ENCODE results near the gene DUOXA1. TPM values are rescaled to one million over a fixed set of nuclear protein-coding genes. Genes with fewer than 3 reads are reported as not detected.

Gene DUOXA1
- total RNA-seq, 1 donor from 2014 or later = 0.33 TPM

DNA sequence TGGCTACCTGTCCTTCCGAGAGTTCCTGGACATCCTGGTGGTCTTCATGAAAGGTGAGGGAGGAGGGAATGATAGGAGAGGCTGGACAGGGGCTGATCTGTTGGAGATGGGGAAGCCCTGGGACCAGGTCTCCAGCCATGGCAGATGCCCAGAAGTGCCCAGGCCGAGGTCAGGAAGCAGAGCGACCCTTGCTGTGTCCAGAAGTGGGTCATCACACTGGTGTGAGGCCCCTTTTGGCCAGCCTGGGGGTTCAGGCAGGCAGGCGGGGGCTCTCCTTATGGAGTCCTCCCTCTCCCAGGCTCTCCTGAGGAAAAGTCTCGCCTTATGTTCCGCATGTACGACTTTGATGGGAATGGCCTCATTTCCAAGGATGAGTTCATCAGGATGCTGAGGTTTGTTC lies 17.9 kb upstream of the DUOXA1 start:
- TF ChIP-seq, protein P1, sequence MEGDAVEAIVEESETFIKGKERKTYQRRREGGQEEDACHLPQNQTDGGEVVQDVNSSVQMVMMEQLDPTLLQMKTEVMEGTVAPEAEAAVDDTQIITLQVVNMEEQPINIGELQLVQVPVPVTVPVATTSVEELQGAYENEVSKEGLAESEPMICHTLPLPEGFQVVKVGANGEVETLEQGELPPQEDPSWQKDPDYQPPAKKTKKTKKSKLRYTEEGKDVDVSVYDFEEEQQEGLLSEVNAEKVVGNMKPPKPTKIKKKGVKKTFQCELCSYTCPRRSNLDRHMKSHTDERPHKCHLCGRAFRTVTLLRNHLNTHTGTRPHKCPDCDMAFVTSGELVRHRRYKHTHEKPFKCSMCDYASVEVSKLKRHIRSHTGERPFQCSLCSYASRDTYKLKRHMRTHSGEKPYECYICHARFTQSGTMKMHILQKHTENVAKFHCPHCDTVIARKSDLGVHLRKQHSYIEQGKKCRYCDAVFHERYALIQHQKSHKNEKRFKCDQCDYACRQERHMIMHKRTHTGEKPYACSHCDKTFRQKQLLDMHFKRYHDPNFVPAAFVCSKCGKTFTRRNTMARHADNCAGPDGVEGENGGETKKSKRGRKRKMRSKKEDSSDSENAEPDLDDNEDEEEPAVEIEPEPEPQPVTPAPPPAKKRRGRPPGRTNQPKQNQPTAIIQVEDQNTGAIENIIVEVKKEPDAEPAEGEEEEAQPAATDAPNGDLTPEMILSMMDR (IDR thresholded peaks at IDR 0.05) = no peak
- no peak overlapping the region for H3K4me3 Mint-ChIP-seq
- DNase-seq (no peak), ATAC-seq (ENCODE audit: low read depth) (no peak)
- peaks cover 11% of the 10 kb centered on the region for H3K36me3 Mint-ChIP-seq (ENCODE audit: low read depth)
- intact Hi-C loops (cut with micrococcal nuclease) = no loop called here
- no peaks in the 10 kb centered on the region for H3K4me1 Mint-ChIP-seq
- H3K27me3 Mint-ChIP-seq = no peaks in the 10 kb centered on the region
- ChIA-PET POLR2A (no interaction called here), CTCF (no interaction called here)
- H3K9me3 Mint-ChIP-seq = no peaks in the 10 kb centered on the region
- H3K27ac Mint-ChIP-seq = no peak overlapping the region

DNA sequence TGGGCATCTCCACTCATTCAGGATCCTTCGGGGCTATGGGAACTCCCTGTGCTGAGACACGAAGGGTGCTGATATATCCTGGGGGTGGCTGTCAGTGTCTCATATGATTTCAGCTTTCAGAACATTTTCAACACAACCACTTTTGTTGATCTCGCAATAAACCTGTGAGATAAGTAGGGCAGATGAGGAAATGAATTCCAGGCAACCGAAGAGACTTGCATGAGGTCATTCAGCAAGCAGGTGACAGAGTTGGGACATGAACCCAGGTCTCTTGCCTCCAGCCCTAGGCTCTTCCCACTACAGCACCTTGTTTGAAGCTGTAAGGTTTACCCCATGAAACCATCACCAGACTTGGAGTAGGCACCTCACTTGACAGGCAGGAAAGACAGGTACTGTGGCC lies 16.7 kb upstream of the DUOXA1 start:
- no peaks in the 10 kb centered on the region for H3K27me3 Mint-ChIP-seq
- H3K27ac Mint-ChIP-seq = no peak overlapping the region
- no peak overlapping the region for H3K4me3 Mint-ChIP-seq
- peaks cover 3% of the 10 kb centered on the region for H3K36me3 Mint-ChIP-seq (ENCODE audit: low read depth)
- ATAC-seq (ENCODE audit: low read depth) (no peak), DNase-seq (no peak)
- TF ChIP-seq, protein P1 (IDR thresholded peaks at IDR 0.05) = no peak
- POLR2A ChIA-PET = no interaction called here
- intact Hi-C loops (cut with micrococcal nuclease) = no loop called here
- no peaks in the 10 kb centered on the region for H3K9me3 Mint-ChIP-seq
- no peaks in the 10 kb centered on the region for H3K4me1 Mint-ChIP-seq
- CTCF ChIA-PET = interaction anchor here (0.8 kb wide), 1 partner anchor 12 kb away, joined by 3 read pairs; no protein-coding TSS in a partner anchor

DNA sequence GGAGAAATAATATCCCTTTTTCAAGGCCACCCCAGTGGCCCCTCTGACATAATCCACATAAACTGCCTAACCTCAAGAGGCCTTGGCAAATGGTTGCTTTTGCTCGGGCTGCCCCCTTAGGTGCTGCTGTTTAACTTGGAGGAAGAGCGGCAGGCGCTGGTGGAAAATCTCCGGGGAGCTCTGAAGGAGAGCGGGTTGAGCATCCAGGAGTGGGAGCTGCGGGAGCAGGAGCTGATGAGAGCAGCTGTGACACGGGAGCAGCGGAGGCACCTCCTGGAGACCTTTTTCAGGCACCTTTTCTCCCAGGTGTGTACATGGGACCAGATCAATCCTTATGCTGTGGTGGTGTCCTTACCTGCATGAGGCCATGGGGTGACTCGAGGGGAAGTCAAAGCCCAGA lies 15.1 kb upstream of the DUOXA1 start:
- POLR2A ChIA-PET = no interaction called here
- TF ChIP-seq, protein P1 (IDR thresholded peaks at IDR 0.05) = no peak
- intact Hi-C loops (cut with micrococcal nuclease) = no loop called here
- Mint-ChIP-seq H3K4me3 (no peak overlapping the region), H3K36me3 (ENCODE audit: low read depth) (no peaks in the 10 kb centered on the region), H3K27me3 (no peaks in the 10 kb centered on the region), H3K27ac (no peak overlapping the region), H3K9me3 (no peaks in the 10 kb centered on the region), H3K4me1 (no peaks in the 10 kb centered on the region)
- CTCF ChIA-PET = interaction anchor here (1.2 kb wide), 1 partner anchor 24 kb away, joined by 3 read pairs; no protein-coding TSS in a partner anchor
- DNase-seq (no peak), ATAC-seq (ENCODE audit: low read depth) (no peak)

DNA sequence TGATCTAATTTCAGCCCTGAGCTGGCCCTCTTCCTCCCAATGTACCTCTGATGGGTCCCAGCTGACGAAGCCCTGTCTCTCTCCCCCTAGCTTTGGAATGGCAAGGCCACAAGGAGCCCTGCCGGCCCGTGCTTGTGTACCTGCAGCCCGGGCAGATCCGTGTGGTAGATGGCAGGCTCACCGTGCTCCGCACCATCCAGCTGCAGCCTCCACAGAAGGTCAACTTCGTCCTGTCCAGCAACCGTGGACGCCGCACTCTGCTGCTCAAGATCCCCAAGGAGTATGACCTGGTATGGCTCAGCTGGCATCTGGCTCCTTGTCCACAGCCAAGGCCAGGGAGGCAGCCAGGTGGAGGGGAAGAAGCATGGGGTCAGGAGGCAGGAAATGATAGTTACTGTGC lies 14.3 kb upstream of the DUOXA1 start:
- H3K4me3 Mint-ChIP-seq = no peak overlapping the region
- no peaks in the 10 kb centered on the region for H3K4me1 Mint-ChIP-seq
- ChIA-PET POLR2A (no interaction called here), CTCF (interaction anchor here (0.8 kb wide), 1 partner anchor 13 kb away, joined by 3 read pairs; no protein-coding TSS in a partner anchor)
- H3K36me3 Mint-ChIP-seq (ENCODE audit: low read depth) = no peaks in the 10 kb centered on the region
- intact Hi-C loops (cut with micrococcal nuclease) = no loop called here
- no peak for DNase-seq
- H3K27me3 Mint-ChIP-seq = no peaks in the 10 kb centered on the region
- no peak overlapping the region for H3K27ac Mint-ChIP-seq
- TF ChIP-seq, protein P1 (IDR thresholded peaks at IDR 0.05) = no peak
- no peaks in the 10 kb centered on the region for H3K9me3 Mint-ChIP-seq
- no peak for ATAC-seq (ENCODE audit: low read depth)

DNA sequence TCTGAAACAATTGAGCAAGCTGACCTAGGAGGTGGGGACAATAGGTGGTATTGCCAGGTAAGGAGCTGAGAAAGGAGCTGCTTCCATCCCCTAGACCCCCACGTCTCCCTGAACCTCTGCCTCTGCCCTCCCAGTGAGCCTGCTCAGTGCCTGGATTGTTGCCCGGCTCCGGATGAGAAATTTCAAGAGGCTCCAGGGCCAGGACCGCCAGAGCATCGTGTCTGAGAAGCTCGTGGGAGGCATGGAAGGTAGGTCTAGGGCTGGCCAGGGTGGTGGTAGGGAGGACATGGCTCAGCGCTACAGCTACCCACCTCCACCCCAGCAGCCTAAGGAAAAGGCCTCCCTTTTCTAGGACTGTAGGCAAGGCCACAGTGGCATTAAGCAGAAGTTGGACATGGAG lies 13.4 kb upstream of the DUOXA1 start:
- ATAC-seq (ENCODE audit: low read depth) (no peak), DNase-seq (no peak)
- TF ChIP-seq, protein P1 (IDR thresholded peaks at IDR 0.05) = no peak
- ChIA-PET CTCF (no interaction called here), POLR2A (no interaction called here)
- no peak overlapping the region for H3K27ac Mint-ChIP-seq
- H3K9me3 Mint-ChIP-seq = no peaks in the 10 kb centered on the region
- H3K27me3 Mint-ChIP-seq = no peaks in the 10 kb centered on the region
- intact Hi-C loops (cut with micrococcal nuclease) = no loop called here
- no peaks in the 10 kb centered on the region for H3K36me3 Mint-ChIP-seq (ENCODE audit: low read depth)
- no peak overlapping the region for H3K4me3 Mint-ChIP-seq
- no peaks in the 10 kb centered on the region for H3K4me1 Mint-ChIP-seq

Measured in activated B cell treated with CpG ODN at 0.5 μM for 24 hours (primary cell).